GM23338 (cell line): ENCODE data around the gene MYH15. TPM values are rescaled to one million over a fixed set of nuclear protein-coding genes. Genes with fewer than 3 reads are reported as not detected.

ENCODE experiments used
- ATAC-seq: fragments of 200-7000 bp; cut with Tn5 transposase; 3 replicates; pipeline ENCODE4 v1.9.1; 2020
- DNase-seq: peaks from one replicate; pipeline ENCODE4 v3.0.0-alpha.2; 2015; ENCODE audit warnings: low spot score
- H2AFZ ChIP-seq: fragments of 200-600 bp; sonication (generic); 2 replicates; pipeline ENCODE4 v1.8.0; 2016; ENCODE audit warnings: antibody characterized with exemption, mild to moderate bottlenecking, moderate library complexity
- H3F3A ChIP-seq: fragments of 200-600 bp; sonication (generic); replicated peaks from 2 replicates; pipeline ENCODE4 v1.8.0; 2017; ENCODE audit warnings: antibody characterized with exemption, mixed run types, low read depth
- H3K27ac ChIP-seq: fragments of 200-600 bp; sonication (generic); 2 replicates; pipeline ENCODE4 v1.6.1; 2016; ENCODE audit warnings: low read depth
- H3K27me3 ChIP-seq: fragments of 200-600 bp; sonication (generic); 2 replicates; pipeline ENCODE4 v1.8.0; 2016; ENCODE audit warnings: mild to moderate bottlenecking, mixed run types, moderate library complexity; ENCODE audit not compliant: insufficient read depth
- H3K36me3 ChIP-seq: fragments of 200-600 bp; sonication (generic); 2 replicates; pipeline ENCODE4 v1.8.0; 2016; ENCODE audit warnings: mild to moderate bottlenecking; ENCODE audit not compliant: insufficient read depth
- H3K4me1 ChIP-seq: fragments of 200-600 bp; sonication (generic); 2 replicates; pipeline ENCODE4 v1.8.0; 2016; ENCODE audit warnings: mild to moderate bottlenecking, moderate library complexity; ENCODE audit not compliant: insufficient read depth
- H3K4me2 ChIP-seq: fragments of 200-600 bp; sonication (generic); 2 replicates; pipeline ENCODE4 v1.7.1; 2017; ENCODE audit warnings: mixed run types
- H3K4me3 ChIP-seq: fragments of 200-600 bp; sonication (generic); 2 replicates; pipeline ENCODE4 v1.6.1; 2016; ENCODE audit warnings: mixed run types
- H3K79me2 ChIP-seq: fragments of 200-600 bp; sonication (generic); replicated peaks from 2 replicates; pipeline ENCODE4 v1.8.0; 2017; ENCODE audit warnings: mild to moderate bottlenecking; ENCODE audit not compliant: insufficient read depth
- H3K9me2 ChIP-seq: fragments of 200-600 bp; sonication (generic); 2 replicates; pipeline ENCODE4 v1.8.0; 2017; ENCODE audit not compliant: insufficient read depth
- H4K20me1 ChIP-seq: fragments of 200-600 bp; sonication (generic); replicated peaks from 2 replicates; pipeline ENCODE4 v1.8.0; 2017; ENCODE audit warnings: mild to moderate bottlenecking; ENCODE audit not compliant: insufficient read depth
- H3K27ac Mint-ChIP-seq: 2 replicates; pipeline ENCODE4 v1.8.0; 2020; ENCODE audit warnings: inconsistent platforms, mild to moderate bottlenecking, moderate library complexity, mixed read lengths
- H3K27me3 Mint-ChIP-seq: 3 replicates; pipeline ENCODE4 v1.8.0; 2022; ENCODE audit warnings: low read depth, mild to moderate bottlenecking, moderate library complexity, mixed read lengths, inconsistent platforms; ENCODE audit not compliant: insufficient read depth, poor library complexity
- H3K36me3 Mint-ChIP-seq: 3 replicates; pipeline ENCODE4 v1.8.0; 2021; ENCODE audit warnings: low read depth, mild to moderate bottlenecking, inconsistent platforms, moderate library complexity, mixed read lengths
- H3K4me1 Mint-ChIP-seq: 3 replicates; pipeline ENCODE4 v1.8.0; 2020; ENCODE audit warnings: mild to moderate bottlenecking, inconsistent platforms, mixed read lengths
- H3K4me3 Mint-ChIP-seq: 3 replicates; pipeline ENCODE4 v1.8.0; 2021; ENCODE audit warnings: moderate library complexity, mild to moderate bottlenecking, inconsistent platforms, mixed read lengths
- H3K9me3 Mint-ChIP-seq: 3 replicates; pipeline ENCODE4 v1.8.0; 2020; ENCODE audit warnings: moderate library complexity, mild to moderate bottlenecking, inconsistent platforms, mixed read lengths
- CREB1 ChIP-seq: fragments of 250-450 bp; sonication (Bioruptor Pico); IDR thresholded peaks from 2 replicates; pipeline ENCODE4 v1.5.0; 2020; ENCODE audit warnings: low read depth, mild to moderate bottlenecking, moderate library complexity
- EZH2phosphoT487 ChIP-seq: fragments of 200-600 bp; sonication (generic); IDR thresholded peaks from one replicate; pipeline ENCODE4 v1.8.1; 2018; ENCODE audit warnings: antibody characterized with exemption; ENCODE audit not compliant: unreplicated experiment
- JUNB ChIP-seq: IDR thresholded peaks from one replicate; pipeline ENCODE4 v1.6.1; 2016; ENCODE audit warnings: antibody characterized with exemption; ENCODE audit not compliant: unreplicated experiment
- NANOG ChIP-seq: IDR thresholded peaks from 2 replicates; pipeline ENCODE4 v1.6.1; 2016; ENCODE audit warnings: antibody characterized with exemption, borderline replicate concordance
- POLR2AphosphoS5 ChIP-seq: IDR thresholded peaks from 2 replicates; pipeline ENCODE4 v1.6.1; 2016; ENCODE audit warnings: antibody characterized with exemption, low read depth
- ZNF114 ChIP-seq: fragments of 250-450 bp; sonication (Bioruptor Pico); IDR thresholded peaks from 2 replicates; pipeline ENCODE4 v1.5.0; 2020; ENCODE audit warnings: mild to moderate bottlenecking, moderate library complexity
- ZNF331 ChIP-seq: fragments of 250-450 bp; sonication (Bioruptor Pico); IDR thresholded peaks from 2 replicates; pipeline ENCODE4 v1.5.0; 2020; ENCODE audit warnings: low read depth, mild to moderate bottlenecking, moderate library complexity
- polyA plus RNA-seq: library from polyadenylated mRNA; unstranded; fragments of >200 nt; fragmentation: Nextera tagmentation; extraction: Ambion mirVana; gene quantifications from 2 replicates; pipeline ENCODE4 v1.2.1, GENCODE V29; 2016
- total RNA-seq: library from RNA; depleted of rRNA; stranded (reverse); fragments of >200 nt; shearing (Covaris generic); gene quantifications from 2 replicates; pipeline ENCODE4 v1.2.3, GENCODE V29; 2014
- TF ChIP-seq, protein P1 (sequence below): IDR thresholded peaks from one replicate; pipeline ENCODE4 v1.6.1; 2018; ENCODE audit warnings: antibody characterized with exemption; ENCODE audit not compliant: unreplicated experiment
- TF ChIP-seq, protein P2 (sequence below): IDR thresholded peaks from 2 replicates; pipeline ENCODE4 v1.6.1; 2016; ENCODE audit warnings: antibody characterized with exemption
- TF ChIP-seq, protein P3 (sequence below), 2 experiments: fragments of 200-600 bp in 1 of 2; sonication (generic) in 1 of 2; conservative IDR thresholded peaks; 2 replicates each; pipeline versions ENCODE4 v1.5.1 to v1.6.1; 2016 to 2017; ENCODE audit warnings: antibody characterized with exemption in 2 of 2, low read depth in 2 of 2, mild to moderate bottlenecking in 2 of 2, moderate library complexity in 1 of 2

MYH15 gene
- total and polyA plus RNA-seq, 2 experiments from 2014 or later: 0.07 TPM; not detected in 1

GRCh38 chr3:108525971-108526370 is 15.6 kb upstream of the MYH15 start (continued):
- TF ChIP-seq, protein P1, sequence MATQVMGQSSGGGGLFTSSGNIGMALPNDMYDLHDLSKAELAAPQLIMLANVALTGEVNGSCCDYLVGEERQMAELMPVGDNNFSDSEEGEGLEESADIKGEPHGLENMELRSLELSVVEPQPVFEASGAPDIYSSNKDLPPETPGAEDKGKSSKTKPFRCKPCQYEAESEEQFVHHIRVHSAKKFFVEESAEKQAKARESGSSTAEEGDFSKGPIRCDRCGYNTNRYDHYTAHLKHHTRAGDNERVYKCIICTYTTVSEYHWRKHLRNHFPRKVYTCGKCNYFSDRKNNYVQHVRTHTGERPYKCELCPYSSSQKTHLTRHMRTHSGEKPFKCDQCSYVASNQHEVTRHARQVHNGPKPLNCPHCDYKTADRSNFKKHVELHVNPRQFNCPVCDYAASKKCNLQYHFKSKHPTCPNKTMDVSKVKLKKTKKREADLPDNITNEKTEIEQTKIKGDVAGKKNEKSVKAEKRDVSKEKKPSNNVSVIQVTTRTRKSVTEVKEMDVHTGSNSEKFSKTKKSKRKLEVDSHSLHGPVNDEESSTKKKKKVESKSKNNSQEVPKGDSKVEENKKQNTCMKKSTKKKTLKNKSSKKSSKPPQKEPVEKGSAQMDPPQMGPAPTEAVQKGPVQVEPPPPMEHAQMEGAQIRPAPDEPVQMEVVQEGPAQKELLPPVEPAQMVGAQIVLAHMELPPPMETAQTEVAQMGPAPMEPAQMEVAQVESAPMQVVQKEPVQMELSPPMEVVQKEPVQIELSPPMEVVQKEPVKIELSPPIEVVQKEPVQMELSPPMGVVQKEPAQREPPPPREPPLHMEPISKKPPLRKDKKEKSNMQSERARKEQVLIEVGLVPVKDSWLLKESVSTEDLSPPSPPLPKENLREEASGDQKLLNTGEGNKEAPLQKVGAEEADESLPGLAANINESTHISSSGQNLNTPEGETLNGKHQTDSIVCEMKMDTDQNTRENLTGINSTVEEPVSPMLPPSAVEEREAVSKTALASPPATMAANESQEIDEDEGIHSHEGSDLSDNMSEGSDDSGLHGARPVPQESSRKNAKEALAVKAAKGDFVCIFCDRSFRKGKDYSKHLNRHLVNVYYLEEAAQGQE: no peak
- no peak for TF ChIP-seq ZNF331 (CRISPR knock-in tag)
- TF ChIP-seq, protein P2, sequence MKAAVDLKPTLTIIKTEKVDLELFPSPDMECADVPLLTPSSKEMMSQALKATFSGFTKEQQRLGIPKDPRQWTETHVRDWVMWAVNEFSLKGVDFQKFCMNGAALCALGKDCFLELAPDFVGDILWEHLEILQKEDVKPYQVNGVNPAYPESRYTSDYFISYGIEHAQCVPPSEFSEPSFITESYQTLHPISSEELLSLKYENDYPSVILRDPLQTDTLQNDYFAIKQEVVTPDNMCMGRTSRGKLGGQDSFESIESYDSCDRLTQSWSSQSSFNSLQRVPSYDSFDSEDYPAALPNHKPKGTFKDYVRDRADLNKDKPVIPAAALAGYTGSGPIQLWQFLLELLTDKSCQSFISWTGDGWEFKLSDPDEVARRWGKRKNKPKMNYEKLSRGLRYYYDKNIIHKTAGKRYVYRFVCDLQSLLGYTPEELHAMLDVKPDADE: no peak
- TF ChIP-seq ZNF114 (CRISPR knock-in tag): no peak
- TF ChIP-seq EZH2phosphoT487: no peak
- TF ChIP-seq NANOG: no peak
- TF ChIP-seq CREB1 (CRISPR knock-in tag): no peak

DNA sequence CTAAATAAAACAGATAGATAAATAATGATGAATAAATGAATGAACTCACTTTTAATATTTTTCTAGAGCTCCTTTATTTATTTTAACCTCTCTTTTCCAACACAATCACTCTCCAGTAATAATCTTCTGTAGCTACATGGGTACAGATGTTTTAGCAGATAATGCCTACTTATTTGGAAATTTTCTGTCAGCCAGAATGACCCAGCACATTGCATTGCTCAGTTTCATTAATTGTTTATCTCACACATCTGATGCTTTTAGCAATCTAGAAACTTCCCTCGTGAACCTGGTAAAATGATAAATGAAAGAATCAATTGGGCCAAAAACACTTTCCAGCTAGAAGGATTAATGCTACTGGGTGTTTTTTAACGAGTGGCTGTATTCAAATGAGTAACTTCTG is 14.9 kb upstream of the MYH15 start:
- no peak overlapping the region for H3K27ac ChIP-seq
- no peaks in the 10 kb centered on the region for H3F3A ChIP-seq
- Mint-ChIP-seq H3K36me3 (no peaks in the 10 kb centered on the region), H3K4me1 (peaks cover 11% of the 10 kb centered on the region; the same call in 2 of the 3 replicates), H3K27me3 (no peaks in the 10 kb centered on the region), H3K27ac (no peak overlapping the region), H3K4me3 (no peak overlapping the region), H3K9me3 (no peaks in the 10 kb centered on the region)
- DNase-seq (no peak), ATAC-seq (no peak)
- no peaks in the 10 kb centered on the region for H3K27me3 ChIP-seq
- no peaks in the 10 kb centered on the region for H4K20me1 ChIP-seq
- no peaks in the 10 kb centered on the region for H3K36me3 ChIP-seq
- TF ChIP-seq EZH2phosphoT487 (no peak), ZNF331 (CRISPR knock-in tag) (no peak), JUNB (no peak), CREB1 (CRISPR knock-in tag) (no peak)
- no peaks in the 10 kb centered on the region for H3K9me2 ChIP-seq
- no peaks in the 10 kb centered on the region for H3K79me2 ChIP-seq
- no peak overlapping the region for H3K4me3 ChIP-seq
- H3K4me1 ChIP-seq: peaks cover 6% of the 10 kb centered on the region
- no peak overlapping the region for H2AFZ ChIP-seq
- H3K4me2 ChIP-seq: no peak overlapping the region

- peak; percentile 48; the same call in 2 of the 3 replicates for ATAC-seq
- H3K27me3 Mint-ChIP-seq: no peaks in the 10 kb centered on the region
- TF ChIP-seq ZNF331 (CRISPR knock-in tag) (no peak), JUNB (no peak), EZH2phosphoT487 (no peak), POLR2AphosphoS5 (no peak), CREB1 (CRISPR knock-in tag) (no peak), ZNF114 (CRISPR knock-in tag) (no peak)
- TF ChIP-seq, protein P1: no peak
- TF ChIP-seq, protein P3, sequence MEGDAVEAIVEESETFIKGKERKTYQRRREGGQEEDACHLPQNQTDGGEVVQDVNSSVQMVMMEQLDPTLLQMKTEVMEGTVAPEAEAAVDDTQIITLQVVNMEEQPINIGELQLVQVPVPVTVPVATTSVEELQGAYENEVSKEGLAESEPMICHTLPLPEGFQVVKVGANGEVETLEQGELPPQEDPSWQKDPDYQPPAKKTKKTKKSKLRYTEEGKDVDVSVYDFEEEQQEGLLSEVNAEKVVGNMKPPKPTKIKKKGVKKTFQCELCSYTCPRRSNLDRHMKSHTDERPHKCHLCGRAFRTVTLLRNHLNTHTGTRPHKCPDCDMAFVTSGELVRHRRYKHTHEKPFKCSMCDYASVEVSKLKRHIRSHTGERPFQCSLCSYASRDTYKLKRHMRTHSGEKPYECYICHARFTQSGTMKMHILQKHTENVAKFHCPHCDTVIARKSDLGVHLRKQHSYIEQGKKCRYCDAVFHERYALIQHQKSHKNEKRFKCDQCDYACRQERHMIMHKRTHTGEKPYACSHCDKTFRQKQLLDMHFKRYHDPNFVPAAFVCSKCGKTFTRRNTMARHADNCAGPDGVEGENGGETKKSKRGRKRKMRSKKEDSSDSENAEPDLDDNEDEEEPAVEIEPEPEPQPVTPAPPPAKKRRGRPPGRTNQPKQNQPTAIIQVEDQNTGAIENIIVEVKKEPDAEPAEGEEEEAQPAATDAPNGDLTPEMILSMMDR (conservative IDR thresholded peaks at IDR 0.05; ENCODE audit: low read depth in 2 of 2): no peak
Measured at GRCh38 chr3:108524537-108524936, 14.1 kb upstream of the MYH15 start.

More at GRCh38 chr3:108524537-108524936, 14.1 kb upstream of the MYH15 start:
- Histone ChIP-seq H3K4me3 (no peak overlapping the region), H2AFZ (no peak overlapping the region; the same call in 1 of the 2 replicates), H3F3A (no peaks in the 10 kb centered on the region), H3K9me2 (no peaks in the 10 kb centered on the region), H3K4me2 (no peak overlapping the region), H3K27ac (no peak overlapping the region), H4K20me1 (no peaks in the 10 kb centered on the region), H3K79me2 (no peaks in the 10 kb centered on the region), H3K36me3 (no peaks in the 10 kb centered on the region), H3K27me3 (no peaks in the 10 kb centered on the region), H3K4me1 (peaks cover 12% of the 10 kb centered on the region)
- Mint-ChIP-seq H3K9me3 (no peaks in the 10 kb centered on the region), H3K4me3 (no peak overlapping the region), H3K36me3 (no peaks in the 10 kb centered on the region), H3K27ac (no peak overlapping the region), H3K4me1 (peaks cover 11% of the 10 kb centered on the region; the same call in 2 of the 3 replicates)
- DNase-seq: no peak
